H1 (cell line): ENCODE data around the gene ARHGAP35.

Source experiments
- SIX5 ChIP-seq: IDR thresholded peaks from 2 replicates; pipeline ENCODE4 v1.6.1; 2011; ENCODE audit warnings: mild to moderate bottlenecking, low read depth, low read length
- TCF12 ChIP-seq: IDR thresholded peaks from 2 replicates; pipeline ENCODE4 v1.6.1; 2011; ENCODE audit warnings: low read depth, mild to moderate bottlenecking, low read length
- TF ChIP-seq, protein P1 (sequence below), 3 experiments: IDR thresholded peaks; 1 replicate in 2 of 3; 2 replicates in 1 of 3; pipeline versions ENCODE4 v1.5.1 to v1.6.1; 2011; ENCODE audit warnings: low read length in 3 of 3, mild to moderate bottlenecking in 3 of 3, inconsistent platforms in 2 of 3, low read depth in 1 of 3, moderate library complexity in 1 of 3; ENCODE audit not compliant: insufficient read depth in 1 of 3; ENCODE audit errors: control extremely low read depth in 1 of 3

- TF ChIP-seq, protein P1, sequence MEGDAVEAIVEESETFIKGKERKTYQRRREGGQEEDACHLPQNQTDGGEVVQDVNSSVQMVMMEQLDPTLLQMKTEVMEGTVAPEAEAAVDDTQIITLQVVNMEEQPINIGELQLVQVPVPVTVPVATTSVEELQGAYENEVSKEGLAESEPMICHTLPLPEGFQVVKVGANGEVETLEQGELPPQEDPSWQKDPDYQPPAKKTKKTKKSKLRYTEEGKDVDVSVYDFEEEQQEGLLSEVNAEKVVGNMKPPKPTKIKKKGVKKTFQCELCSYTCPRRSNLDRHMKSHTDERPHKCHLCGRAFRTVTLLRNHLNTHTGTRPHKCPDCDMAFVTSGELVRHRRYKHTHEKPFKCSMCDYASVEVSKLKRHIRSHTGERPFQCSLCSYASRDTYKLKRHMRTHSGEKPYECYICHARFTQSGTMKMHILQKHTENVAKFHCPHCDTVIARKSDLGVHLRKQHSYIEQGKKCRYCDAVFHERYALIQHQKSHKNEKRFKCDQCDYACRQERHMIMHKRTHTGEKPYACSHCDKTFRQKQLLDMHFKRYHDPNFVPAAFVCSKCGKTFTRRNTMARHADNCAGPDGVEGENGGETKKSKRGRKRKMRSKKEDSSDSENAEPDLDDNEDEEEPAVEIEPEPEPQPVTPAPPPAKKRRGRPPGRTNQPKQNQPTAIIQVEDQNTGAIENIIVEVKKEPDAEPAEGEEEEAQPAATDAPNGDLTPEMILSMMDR (IDR thresholded peaks at IDR 0.05; ENCODE audit: control extremely low read depth in 1 of 3, insufficient read depth in 1 of 3, low read depth in 1 of 3, low read length in 3 of 3): no peak
- TF ChIP-seq SIX5 (no peak), TCF12 (no peak)
Measured at GRCh38 chr19:46862503-46862834, 1.7 kb downstream of the ARHGAP35 start.
